CD14-positive monocyte (primary cell): ENCODE results near the gene ENKD1. TPM values are rescaled to one million over a fixed set of nuclear protein-coding genes. Genes with fewer than 3 reads are reported as not detected.
A peak's percentile ranks its signal among the peaks of the same experiment; 100 is the strongest.

Experiments
- DNase-seq, 3 donors: peaks; one replicate each; pipeline ENCODE4 v3.0.0-alpha.2; 2011 to 2022
- H2AFZ ChIP-seq: 2 replicates; pipeline ENCODE4 v1.6.0; 2012; ENCODE audit warnings: mild to moderate bottlenecking, low read depth, low read length, inconsistent platforms; ENCODE audit not compliant: insufficient read depth, poor library complexity, severe bottlenecking
- H3K27ac ChIP-seq, 2 donors: 1 replicate in 1 of 2; 2 replicates in 1 of 2; pipeline ENCODE4 v1.5.1; 2012 to 2013; ENCODE audit warnings: low read length in 2 of 2, control low read depth in 1 of 2, inconsistent platforms in 1 of 2, low read depth in 1 of 2, mild to moderate bottlenecking in 1 of 2
- H3K27me3 ChIP-seq, 2 donors: one replicate each; pipeline versions ENCODE4 v1.6.0 to v1.6.1; 2011 to 2013; ENCODE audit warnings: low read length in 2 of 2; ENCODE audit not compliant: control insufficient read depth in 2 of 2, insufficient read depth in 2 of 2
- H3K36me3 ChIP-seq, 2 donors: replicated peaks in 1 of 2; 1 replicate in 1 of 2; 2 replicates in 1 of 2; pipeline versions ENCODE4 v1.5.1 to v1.6.1; 2012 to 2013; ENCODE audit warnings: low read length in 2 of 2, control low read depth in 1 of 2, inconsistent platforms in 1 of 2, mild to moderate bottlenecking in 1 of 2; ENCODE audit not compliant: insufficient read depth in 2 of 2, control insufficient read depth in 1 of 2
- H3K4me1 ChIP-seq, 2 donors: 1 replicate in 1 of 2; 2 replicates in 1 of 2; pipeline versions ENCODE4 v1.5.1 to v1.6.1; 2012 to 2013; ENCODE audit warnings: low read length in 2 of 2, control low read depth in 1 of 2, inconsistent platforms in 1 of 2, mild to moderate bottlenecking in 1 of 2, moderate library complexity in 1 of 2; ENCODE audit not compliant: insufficient read depth in 2 of 2, control insufficient read depth in 1 of 2
- H3K4me2 ChIP-seq: replicated peaks from 2 replicates; pipeline ENCODE3; 2012; ENCODE audit warnings: low read length, moderate library complexity, mild to moderate bottlenecking; ENCODE audit not compliant: poor library complexity, severe bottlenecking; ENCODE audit errors: extremely low read depth
- H3K4me3 ChIP-seq, 3 experiments: fragments of 200-600 bp in 1 of 3; sonication (generic) in 1 of 3; replicated peaks in 1 of 3; 1 replicate in 2 of 3; 2 replicates in 1 of 3; pipeline ENCODE4 v1.5.1; 2011 to 2013; ENCODE audit warnings: low read length in 3 of 3, mild to moderate bottlenecking in 3 of 3, control low read depth in 2 of 3, low read depth in 2 of 3, inconsistent platforms in 1 of 3, moderate library complexity in 1 of 3
- H3K79me2 ChIP-seq: 2 replicates; pipeline ENCODE4 v1.6.0; 2012; ENCODE audit warnings: mild to moderate bottlenecking, control low read depth, inconsistent platforms, low read length, moderate library complexity; ENCODE audit not compliant: insufficient read depth
- H3K9ac ChIP-seq: 2 replicates; pipeline ENCODE4 v1.6.0; 2017; ENCODE audit warnings: low read length, mild to moderate bottlenecking; ENCODE audit not compliant: insufficient read depth, poor library complexity, severe bottlenecking
- H3K9me3 ChIP-seq, 2 donors: replicated peaks in 1 of 2; 1 replicate in 1 of 2; 2 replicates in 1 of 2; pipeline versions ENCODE4 v1.5.1 to v1.6.1; 2012 to 2013; ENCODE audit warnings: low read length in 2 of 2, control low read depth in 1 of 2; ENCODE audit not compliant: control insufficient read depth in 1 of 2, insufficient read depth in 1 of 2
- H4K20me1 ChIP-seq: 2 replicates; pipeline ENCODE4 v1.6.0; 2012; ENCODE audit warnings: mild to moderate bottlenecking, low read length, control low read depth, moderate library complexity; ENCODE audit not compliant: insufficient read depth
- H3K27ac Mint-ChIP-seq, 7 donors: one replicate each; pipeline ENCODE4 v1.8.0; 2020; ENCODE audit warnings: mild to moderate bottlenecking in 7 of 7, mixed read lengths in 7 of 7, moderate library complexity in 6 of 7, inconsistent platforms in 2 of 7
- H3K27me3 Mint-ChIP-seq, 3 donors: one replicate each; pipeline ENCODE4 v1.8.0; 2021 to 2022; ENCODE audit warnings: low read depth in 3 of 3, mild to moderate bottlenecking in 3 of 3, mixed read lengths in 3 of 3, moderate library complexity in 3 of 3, inconsistent platforms in 1 of 3
- H3K36me3 Mint-ChIP-seq, 2 donors: one replicate each; pipeline ENCODE4 v1.8.0; 2020; ENCODE audit warnings: mixed read lengths in 2 of 2, inconsistent platforms in 1 of 2, mild to moderate bottlenecking in 1 of 2
- H3K4me1 Mint-ChIP-seq: one replicate; pipeline ENCODE4 v1.8.0; 2020; ENCODE audit warnings: mild to moderate bottlenecking, mixed read lengths
- H3K4me3 Mint-ChIP-seq, 2 donors: one replicate each; pipeline ENCODE4 v1.8.0; 2020; ENCODE audit warnings: mild to moderate bottlenecking in 2 of 2, mixed read lengths in 2 of 2, moderate library complexity in 1 of 2
- H3K9me3 Mint-ChIP-seq, 7 donors: one replicate each; pipeline ENCODE4 v1.8.0; 2020 to 2022; ENCODE audit warnings: mixed read lengths in 7 of 7, mild to moderate bottlenecking in 6 of 7, moderate library complexity in 6 of 7, inconsistent platforms in 2 of 7
- CTCF ChIP-seq: fragments of 200-600 bp; IDR thresholded peaks from one replicate; pipeline ENCODE4 v1.8.0; 2022; ENCODE audit warnings: antibody characterized with exemption, mild to moderate bottlenecking
- WGBS: methylation state at CpG from one replicate; pipeline ENCODE4 v1.1.5; 2013; ENCODE audit warnings: missing lambda C conversion rate; ENCODE audit not compliant: insufficient coverage; 5-methylcytosine and 5-hydroxymethylcytosine counted together
- intact Hi-C, 2 donors: fragments of 100-400 bp; cut with micrococcal nuclease; formaldehyde crosslinking; loops; one replicate each; pipeline versions ENCODE4 v1.15.0 to v1.15.1; 2023
- polyA plus RNA-seq, 3 donors: library from polyadenylated mRNA; depleted of rRNA in 1 of 3; unstranded in 2 of 3; stranded (reverse) in 1 of 3; fragments of 300-500 nt in 2 of 3; fragments of >200 nt in 1 of 3; fragmentation: Illumina TruSeq in 2 of 3; gene quantifications; 1 replicate in 2 of 3; 2 replicates in 1 of 3; pipeline ENCODE4 v1.2.3, GENCODE V29; 2012 to 2021

Gene ENKD1
- polyA plus RNA-seq, 3 donors: 0.92 to 6.2 (median 3.2) TPM

GRCh38 chr16:67675579-67675935 lies 9.0 kb upstream of the ENKD1 start:
- H3K79me2 ChIP-seq: no peaks in the 10 kb centered on the region
- no peaks in the 10 kb centered on the region for H3K27me3 ChIP-seq
- H3K4me3 ChIP-seq: no peak overlapping the region
- no peak overlapping the region for H3K9ac ChIP-seq
- H3K27ac ChIP-seq: no peak overlapping the region
- H2AFZ ChIP-seq: no peak overlapping the region
- intact Hi-C loops: loop anchor here in 1 of 2 donors (10.0 kb wide), 1 partner anchor 549 kb away; no protein-coding TSS in a partner anchor
- H3K4me1 Mint-ChIP-seq: peaks cover 27% of the 10 kb centered on the region
- 98% methylated on average over 17 of the region's 17 CpGs for WGBS
- H3K36me3 ChIP-seq: peaks cover 2 to 6% of the 10 kb centered on the region in 2 donors
- no peak for DNase-seq
- peaks cover 0 to 2% (median 2%) of the 10 kb centered on the region in 3 donors for H3K27me3 Mint-ChIP-seq
- no peak overlapping the region for H3K4me2 ChIP-seq
- peaks cover 15 to 28% of the 10 kb centered on the region in 2 donors for H3K36me3 Mint-ChIP-seq
- no peaks in the 10 kb centered on the region for H4K20me1 ChIP-seq
- no peak overlapping the region for H3K4me3 Mint-ChIP-seq
- H3K9me3 Mint-ChIP-seq: no peaks in the 10 kb centered on the region
- no peaks in the 10 kb centered on the region for H3K9me3 ChIP-seq
- no peak overlapping the region for H3K27ac Mint-ChIP-seq
- peaks cover 18 to 20% of the 10 kb centered on the region in 2 donors for H3K4me1 ChIP-seq
- TF ChIP-seq CTCF: no peak

- peaks cover 10 to 23% of the 10 kb centered on the region in 2 donors for H3K36me3 Mint-ChIP-seq
- Histone ChIP-seq H4K20me1 (no peaks in the 10 kb centered on the region), H2AFZ (no peak overlapping the region), H3K9me3 (no peaks in the 10 kb centered on the region), H3K4me3 (no peak overlapping the region), H3K9ac (no peak overlapping the region), H3K4me2 (no peak overlapping the region), H3K79me2 (no peaks in the 10 kb centered on the region), H3K36me3 (peaks cover 2 to 3% of the 10 kb centered on the region in 2 donors), H3K4me1 (peaks cover 18 to 20% of the 10 kb centered on the region in 2 donors), H3K27ac (no peak overlapping the region), H3K27me3 (no peaks in the 10 kb centered on the region)
- peaks cover 0 to 2% (median 2%) of the 10 kb centered on the region in 3 donors for H3K27me3 Mint-ChIP-seq
- DNase-seq: no peak
- intact Hi-C loops: loop anchor here (5.0 to 10.0 kb wide), 3 partner anchors 42 to 550 kb away; partner anchors contain the start of gene GFOD2 (in 1 of the 2)
- no peak overlapping the region for H3K4me3 Mint-ChIP-seq
- no peak for TF ChIP-seq CTCF
- 98% methylated on average over 27 of the region's 28 CpGs for WGBS
- H3K9me3 Mint-ChIP-seq: no peaks in the 10 kb centered on the region
- peaks cover 27% of the 10 kb centered on the region for H3K4me1 Mint-ChIP-seq
- peak overlapping the region in 4 of 7 donors; percentile 12 to 91 (median 50) for H3K27ac Mint-ChIP-seq
Measured at GRCh38 chr16:67674851-67675578, 8.5 kb upstream of the ENKD1 start.
